ENCODE results near the gene CCDC121. TPM values are rescaled to one million over a fixed set of nuclear protein-coding genes. Genes with fewer than 3 reads are reported as not detected.

CCDC121 gene
- polyA plus RNA-seq, 2 donors: 1.0 to 1.2 TPM

DNA sequence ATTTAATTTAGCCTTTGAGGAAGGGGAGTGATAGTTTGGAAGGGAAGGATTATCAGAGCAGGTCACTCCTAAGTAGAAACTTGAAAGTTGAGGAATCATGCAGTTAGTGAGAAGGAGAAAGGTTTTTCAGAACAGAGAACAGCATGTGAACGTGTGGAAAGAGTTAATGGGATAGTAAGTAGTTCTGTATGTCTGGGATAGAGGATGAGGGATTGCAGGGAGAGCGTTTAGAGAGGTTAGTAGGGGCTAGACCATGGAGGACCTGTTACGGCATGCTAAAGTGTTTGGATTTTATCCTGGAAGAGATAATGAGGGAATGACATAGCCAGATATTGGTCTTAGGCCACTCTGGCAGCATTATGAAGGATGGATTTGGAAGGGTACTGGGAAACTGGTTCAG lies 44.2 kb downstream of the CCDC121 start:
- WGBS, 2 donors: 73 to 75% methylated on average over 3 of the region's 3 CpGs
- no peaks in the 10 kb centered on the region for H3K27me3 ChIP-seq (ENCODE audit: control insufficient read depth in 1 of 2, insufficient read depth in 2 of 2, low read length in 2 of 2)
- no peaks in the 10 kb centered on the region for H3K9me3 ChIP-seq (ENCODE audit: control insufficient read depth in 2 of 2, insufficient read depth in 1 of 2, low read depth in 1 of 2, low read length in 1 of 2)
- no peak overlapping the region for H3K27ac ChIP-seq (ENCODE audit: low read depth in 2 of 2, low read length in 1 of 2)
- H3K4me1 ChIP-seq (ENCODE audit: control insufficient read depth in 2 of 2, insufficient read depth in 2 of 2, low read length in 1 of 2): peaks cover 0 to 2% of the 10 kb centered on the region in 2 donors
- no peaks in the 10 kb centered on the region for H3K36me3 ChIP-seq (ENCODE audit: control insufficient read depth in 2 of 2, insufficient read depth in 2 of 2, low read length in 1 of 2)
- H3K4me3 ChIP-seq (ENCODE audit: low read depth in 1 of 2, low read length in 2 of 2): no peak overlapping the region

DNA sequence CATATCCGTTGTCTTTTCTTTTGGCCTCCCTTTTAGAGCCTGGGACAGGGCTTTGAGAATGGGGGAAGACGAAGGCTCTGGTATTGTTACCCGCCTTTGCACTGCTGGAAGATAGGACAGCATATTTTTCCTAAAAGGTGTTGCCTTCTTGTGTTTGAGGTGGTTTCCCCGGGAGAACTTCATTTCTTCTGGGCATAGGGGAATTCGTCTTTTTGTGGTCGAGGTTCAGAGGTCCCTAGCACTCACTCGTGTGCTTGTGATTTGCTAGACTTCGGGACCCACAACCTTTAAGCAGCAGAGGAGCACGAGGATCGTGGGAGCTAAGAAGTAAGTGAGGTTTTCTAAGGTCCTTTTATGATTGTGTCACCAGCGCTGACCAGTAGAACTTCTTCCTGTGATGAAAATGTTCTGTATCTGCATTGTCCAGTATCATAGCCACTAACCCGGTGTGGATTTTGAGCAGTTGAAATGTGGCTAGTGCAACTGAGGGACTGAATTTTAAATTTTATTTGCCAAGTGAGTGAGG lies 45.4 kb downstream of the CCDC121 start:
- whole genome bisulfite sequencing, 2 donors: 5 to 6% methylated on average over 12 of the region's 12 CpGs
- H3K27ac ChIP-seq (ENCODE audit: low read depth in 2 of 2, low read length in 1 of 2): peak overlapping the region; percentile 50 to 62

DNA sequence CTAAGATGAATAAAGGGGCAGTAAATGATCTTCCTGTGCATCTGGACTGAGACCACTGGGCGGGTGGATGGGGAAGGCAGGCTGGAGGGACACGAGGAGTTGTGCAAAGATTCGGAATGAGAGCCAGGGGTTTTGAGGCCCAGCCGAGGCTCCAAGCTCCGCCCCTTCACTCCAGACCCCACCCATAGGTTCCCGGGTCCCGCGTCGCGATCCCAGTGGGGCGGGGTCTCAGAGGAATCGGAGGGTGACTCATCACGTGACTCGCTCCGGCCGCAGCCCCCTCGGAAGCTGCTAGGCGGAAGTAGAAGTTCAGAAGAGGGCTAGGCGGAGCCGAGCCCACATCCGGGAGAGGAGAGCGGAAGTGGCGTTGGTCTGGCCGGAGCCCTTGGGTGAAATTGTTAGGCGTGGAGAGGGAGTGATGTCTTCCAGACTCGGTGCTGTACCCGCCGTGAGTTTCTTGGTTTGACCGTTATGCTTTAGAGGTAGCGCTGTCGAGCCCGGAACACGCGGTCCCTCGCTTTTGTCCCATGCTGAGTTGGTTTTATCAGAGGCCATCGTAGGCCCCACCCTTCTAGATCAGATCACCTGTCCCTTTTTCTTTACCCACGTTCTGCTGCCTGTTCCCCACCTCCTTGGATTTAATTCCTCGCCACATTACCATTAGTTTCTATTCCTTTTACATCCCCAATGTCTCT lies 46.0 kb downstream of the CCDC121 start, which contains the start of gene ZNF512:
ZNF512 (plus strand) TSS at position 348 of the 695 bp plus-strand sequence; CDS start at position 419, 71 bp downstream.
- Histone ChIP-seq H3K27me3 (ENCODE audit: control insufficient read depth in 1 of 2, insufficient read depth in 2 of 2, low read length in 2 of 2) (no peaks in the 10 kb centered on the region), H3K36me3 (ENCODE audit: control insufficient read depth in 2 of 2, insufficient read depth in 2 of 2, low read length in 1 of 2) (no peaks in the 10 kb centered on the region), H3K9me3 (ENCODE audit: control insufficient read depth in 2 of 2, insufficient read depth in 1 of 2, low read depth in 1 of 2, low read length in 1 of 2) (no peaks in the 10 kb centered on the region), H3K4me3 (ENCODE audit: low read depth in 1 of 2, low read length in 2 of 2) (peak within 1 kb of the TSS; percentile 55 to 88), H3K4me1 (ENCODE audit: control insufficient read depth in 2 of 2, insufficient read depth in 2 of 2, low read length in 1 of 2) (peaks cover 0 to 2% of the 10 kb centered on the region in 2 donors), H3K27ac (ENCODE audit: low read depth in 2 of 2, low read length in 1 of 2) (peak within 1 kb of the TSS; percentile 62 to 79)
- 1% methylated on average over 33 to 38 of the region's 38 CpGs for WGBS, 2 donors

More for the DNA sequence above, 45.4 kb downstream of the CCDC121 start:
- H3K4me3 ChIP-seq (ENCODE audit: low read depth in 1 of 2, low read length in 2 of 2): peak overlapping the region; percentile 55 to 88
- H3K36me3 ChIP-seq (ENCODE audit: control insufficient read depth in 2 of 2, insufficient read depth in 2 of 2, low read length in 1 of 2): no peaks in the 10 kb centered on the region
- no peaks in the 10 kb centered on the region for H3K27me3 ChIP-seq (ENCODE audit: control insufficient read depth in 1 of 2, insufficient read depth in 2 of 2, low read length in 2 of 2)
- peaks cover 0 to 2% of the 10 kb centered on the region in 2 donors for H3K4me1 ChIP-seq (ENCODE audit: control insufficient read depth in 2 of 2, insufficient read depth in 2 of 2, low read length in 1 of 2)
- H3K9me3 ChIP-seq (ENCODE audit: control insufficient read depth in 2 of 2, insufficient read depth in 1 of 2, low read depth in 1 of 2, low read length in 1 of 2): no peaks in the 10 kb centered on the region

DNA sequence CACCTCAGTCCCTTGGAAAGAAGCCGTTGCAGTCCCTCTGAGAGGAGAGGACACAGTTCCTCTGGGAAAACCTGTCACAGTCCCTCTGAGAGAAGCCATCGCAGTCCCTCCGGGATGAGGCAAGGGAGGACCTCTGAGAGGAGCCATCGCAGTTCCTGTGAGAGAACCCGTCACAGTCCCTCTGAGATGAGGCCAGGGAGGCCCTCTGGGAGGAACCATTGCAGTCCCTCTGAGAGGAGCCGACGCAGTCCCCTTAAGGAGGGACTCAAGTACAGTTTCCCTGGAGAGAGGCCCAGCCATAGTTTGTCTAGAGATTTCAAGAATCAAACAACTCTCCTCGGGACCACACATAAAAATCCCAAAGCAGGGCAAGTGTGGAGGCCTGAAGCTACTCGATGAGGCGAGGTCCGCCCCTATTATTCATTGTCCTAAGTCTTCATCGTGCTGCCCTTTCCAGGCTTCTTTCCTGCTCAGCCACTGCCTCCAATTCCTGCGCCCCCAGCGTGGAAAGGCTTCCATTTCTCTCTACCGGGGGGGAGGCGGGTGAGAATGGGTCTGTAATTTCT lies 46.6 kb downstream of the CCDC121 start:
- peaks cover 0 to 2% of the 10 kb centered on the region in 2 donors for H3K4me1 ChIP-seq (ENCODE audit: control insufficient read depth in 2 of 2, insufficient read depth in 2 of 2, low read length in 1 of 2)

DNA sequence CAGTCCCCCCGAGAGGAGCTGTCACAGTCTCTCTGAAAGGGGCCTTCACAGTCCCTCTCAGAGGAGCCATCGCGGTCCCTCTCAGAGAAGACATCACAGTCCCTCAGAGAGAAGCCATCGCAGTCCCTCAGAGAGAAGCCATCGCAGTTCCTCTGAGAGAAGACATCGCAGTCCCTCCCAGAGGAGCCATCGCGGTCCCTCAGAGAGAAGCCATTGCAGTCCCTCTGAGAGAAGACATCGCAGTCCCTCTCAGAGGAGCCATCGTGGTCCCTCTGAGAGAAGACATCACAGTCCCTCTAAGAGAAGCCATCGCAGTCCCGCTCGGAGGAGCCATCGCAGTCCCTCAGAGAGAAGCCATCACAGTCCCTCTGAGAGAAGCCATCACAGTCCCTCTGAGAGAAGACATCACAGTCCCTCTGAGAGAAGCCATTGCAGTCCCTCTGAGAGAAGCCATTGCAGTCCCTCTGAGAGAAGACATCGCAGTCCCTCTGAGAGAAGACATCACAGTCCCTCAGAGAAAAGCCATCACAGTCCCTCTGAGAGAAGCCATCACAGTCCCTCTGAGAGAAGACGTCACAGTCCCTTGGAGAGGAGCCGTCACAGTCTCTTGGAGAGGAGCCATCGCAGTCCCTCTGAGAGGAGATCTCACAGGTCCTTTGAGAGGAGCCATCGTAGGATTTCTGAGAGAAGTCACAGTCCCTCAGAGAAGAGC lies 47.2 kb downstream of the CCDC121 start:
- no peaks in the 10 kb centered on the region for H3K9me3 ChIP-seq (ENCODE audit: control insufficient read depth in 2 of 2, insufficient read depth in 1 of 2, low read depth in 1 of 2, low read length in 1 of 2)
- no peaks in the 10 kb centered on the region for H3K36me3 ChIP-seq (ENCODE audit: control insufficient read depth in 2 of 2, insufficient read depth in 2 of 2, low read length in 1 of 2)
- peaks cover 0 to 2% of the 10 kb centered on the region in 2 donors for H3K4me1 ChIP-seq (ENCODE audit: control insufficient read depth in 2 of 2, insufficient read depth in 2 of 2, low read length in 1 of 2)
- H3K27me3 ChIP-seq (ENCODE audit: control insufficient read depth in 1 of 2, insufficient read depth in 2 of 2, low read length in 2 of 2): no peaks in the 10 kb centered on the region
- 96 to 98% methylated on average over 19 of the region's 19 CpGs for WGBS, 2 donors
- H3K27ac ChIP-seq (ENCODE audit: low read depth in 2 of 2, low read length in 1 of 2): no peak overlapping the region
- H3K4me3 ChIP-seq (ENCODE audit: low read depth in 1 of 2, low read length in 2 of 2): no peak overlapping the region

More for the DNA sequence above, 46.6 kb downstream of the CCDC121 start:
- no peaks in the 10 kb centered on the region for H3K36me3 ChIP-seq (ENCODE audit: control insufficient read depth in 2 of 2, insufficient read depth in 2 of 2, low read length in 1 of 2)
- WGBS, 2 donors: 88 to 91% methylated on average over 16 of the region's 16 CpGs
- H3K9me3 ChIP-seq (ENCODE audit: control insufficient read depth in 2 of 2, insufficient read depth in 1 of 2, low read depth in 1 of 2, low read length in 1 of 2): no peaks in the 10 kb centered on the region
- H3K4me3 ChIP-seq (ENCODE audit: low read depth in 1 of 2, low read length in 2 of 2): peak overlapping the region; percentile 55 to 88
- H3K27me3 ChIP-seq (ENCODE audit: control insufficient read depth in 1 of 2, insufficient read depth in 2 of 2, low read length in 2 of 2): no peaks in the 10 kb centered on the region
- H3K27ac ChIP-seq (ENCODE audit: low read depth in 2 of 2, low read length in 1 of 2): peak overlapping the region; percentile 62 to 79

Other genes starting within 250 kb of the CCDC121 start
- 10 to 100 TPM; 20.0 to 34.5 TPM for gene ZNF513, start 248.3 kb downstream of the CCDC121 start, polyA plus RNA-seq
- gene PPM1G, start 219.4 kb downstream of the CCDC121 start, polyA plus RNA-seq: 10 to 100 TPM; 40.3 to 65.0 TPM
- gene NRBP1, start 200.4 kb downstream of the CCDC121 start, polyA plus RNA-seq: 10 to 100 TPM; 51.9 to 95.7 TPM
- gene KRTCAP3, start 186.6 kb downstream of the CCDC121 start, polyA plus RNA-seq: 10 to 100 TPM; 21.0 to 30.3 TPM
- 10 to 100 TPM; 12.8 to 27.5 TPM for gene IFT172, start 139.3 kb downstream of the CCDC121 start, polyA plus RNA-seq
- gene FNDC4, start 133.8 kb downstream of the CCDC121 start, polyA plus RNA-seq: 10 to 100 TPM; 22.2 to 34.0 TPM
- gene GCKR, start 132.2 kb downstream of the CCDC121 start, polyA plus RNA-seq: 1 to 10 TPM; 2.1 to 4.0 TPM
- gene ZNF512, start 46.0 kb downstream of the CCDC121 start, polyA plus RNA-seq: 1 to 10 TPM; 5.6 to 6.6 TPM
- gene GPN1, start within 50 bp of the CCDC121 start, polyA plus RNA-seq: 10 to 100 TPM; 15.0 to 25.0 TPM
- 10 to 100 TPM; 16.6 to 22.8 TPM for gene SUPT7L, start 34.6 kb upstream of the CCDC121 start, polyA plus RNA-seq
- gene SLC4A1AP, start 34.9 kb upstream of the CCDC121 start, polyA plus RNA-seq: 10 to 100 TPM in 1 of 2 donors, 1 to 10 TPM in 1; 10.0 to 15.1 TPM
- 100 to 1,000 TPM in 1 of 2 donors, 10 to 100 TPM in 1; 35.5 to 102 TPM for gene MRPL33, start 142.7 kb upstream of the CCDC121 start, polyA plus RNA-seq

All from esophagus (tissue), 2 donors.